Measurements from ENCODE around the gene POLE2.
A peak's percentile ranks its signal among the peaks of the same experiment; 100 is the strongest.
"Not testable (repeated sequence)": the region's sequence is repeated elsewhere in the genome, so short reads cannot be mapped to it uniquely, and the experiment has no call there.

Gene POLE2

DNA sequence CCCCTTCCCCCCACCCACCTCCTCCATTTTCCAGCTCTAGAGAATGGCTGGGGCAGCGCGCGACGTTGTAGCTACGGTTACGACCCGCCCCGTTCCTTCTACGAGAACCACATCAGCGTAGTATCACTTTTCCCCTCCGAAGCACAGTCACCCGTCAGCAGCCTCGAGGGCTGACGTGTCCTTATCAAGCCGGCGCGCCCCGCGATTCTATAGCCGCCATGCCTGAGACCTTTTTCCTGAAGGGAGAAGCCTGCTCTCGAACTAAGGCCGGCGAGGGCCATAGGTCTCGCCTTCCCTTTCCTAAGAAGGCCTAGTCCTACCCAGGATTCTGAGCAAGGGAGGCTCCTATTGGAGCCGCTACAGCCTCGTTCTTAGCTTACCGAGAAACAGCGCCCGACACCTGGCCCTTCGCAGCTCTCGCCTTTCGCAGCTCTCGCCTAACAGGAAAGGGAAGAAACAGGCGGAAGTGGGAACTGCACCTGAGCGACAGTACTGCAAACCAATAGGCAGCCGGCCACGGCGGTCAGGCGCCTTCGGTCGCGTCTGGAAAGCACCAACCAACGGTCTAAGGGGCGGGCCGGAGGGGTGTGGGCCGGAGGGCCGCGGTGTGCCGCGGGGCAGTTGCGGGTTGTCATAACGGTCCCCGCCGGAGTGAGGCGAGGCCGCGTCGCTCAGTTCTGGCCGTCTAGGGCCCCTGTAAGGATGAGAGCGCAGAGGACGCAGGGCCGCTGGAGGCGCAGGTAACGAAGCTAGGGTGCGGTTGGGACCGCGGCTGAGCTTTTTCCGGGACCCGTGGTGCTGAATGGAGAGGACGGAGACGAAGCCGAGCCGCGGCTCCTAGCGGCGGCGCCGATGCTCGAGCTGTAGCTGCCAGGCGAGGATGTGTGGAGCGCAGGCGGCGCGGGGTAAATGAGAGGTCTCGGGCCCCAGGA is 67.6 kb downstream of the POLE2 start, which contains the start of the genes MGAT2 and RPL36AL:
Gene MGAT2 (plus strand): TSS at position 618 of the 932 bp plus-strand sequence. CDS start 470 bp downstream, outside the sequence.
Gene RPL36AL (minus strand): TSS at position 445 of the 932 bp plus-strand sequence. CDS start 1,522 bp downstream, outside the sequence.
- WGBS (ENCODE audit: extremely low coverage, insufficient coverage, insufficient read length) = no CpG with 5 or more reads among the region's 85 CpGs
- Histone ChIP-seq H2BK5ac (ENCODE audit: low read depth, low read length, poor library complexity) (peak within 1 kb of the TSS; percentile 53), H3K79me2 (ENCODE audit: control insufficient read depth, insufficient read depth, low read length, poor library complexity) (peaks cover 20% of the 10 kb centered on the region)

DNA sequence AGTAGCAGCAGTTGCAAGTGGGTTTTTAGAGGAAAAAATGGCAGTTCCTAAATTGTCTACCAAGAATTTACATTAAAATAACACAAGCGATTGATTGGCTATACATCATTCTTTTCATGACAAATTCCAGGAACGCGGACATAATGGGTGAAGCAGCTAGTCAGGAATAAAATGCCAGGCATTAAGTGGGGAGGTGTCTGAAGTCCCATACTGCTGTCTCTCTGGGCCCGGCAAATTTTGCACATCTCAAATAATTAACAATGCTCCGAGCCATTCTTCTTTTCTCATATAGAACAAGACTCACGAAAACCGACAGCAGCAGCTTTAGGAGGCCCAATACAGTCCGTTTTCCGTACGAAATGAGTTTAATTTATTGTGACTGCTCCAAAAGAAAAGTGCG is 68.3 kb downstream of the POLE2 start:
- Histone ChIP-seq H2AFZ (ENCODE audit: insufficient read depth, low read length, poor library complexity) (no peak overlapping the region), H3K4me1 (ENCODE audit: control insufficient read depth in 1 of 2, insufficient read depth in 2 of 2, low read length in 2 of 2) (peaks cover 3 to 9% of the 10 kb centered on the region in 2 experiments), H3K79me2 (ENCODE audit: control insufficient read depth, insufficient read depth, low read length, poor library complexity) (peaks cover 20% of the 10 kb centered on the region), H3K9ac (ENCODE audit: low read length) (peak overlapping the region; percentile 87), H3K9me3 (ENCODE audit: insufficient read depth, low read depth, low read length) (no peaks in the 10 kb centered on the region), H2BK120ac (ENCODE audit: insufficient read depth, low read length, poor library complexity) (no peak overlapping the region), H2BK12ac (ENCODE audit: low read length) (no peak overlapping the region), H3K36me3 (ENCODE audit: control insufficient read depth in 1 of 2, insufficient read depth in 2 of 2, low read length in 2 of 2) (peaks cover 5 to 11% of the 10 kb centered on the region in 2 experiments), H4K91ac (ENCODE audit: low read depth, low read length) (no peak overlapping the region), H3K27me3 (ENCODE audit: insufficient read depth, low read length) (no peaks in the 10 kb centered on the region), H3K4me3 (ENCODE audit: low read depth, low read length) (peak overlapping the region; percentile 99), H2AK5ac (ENCODE audit: low read length) (no peak overlapping the region), H4K8ac (ENCODE audit: low read depth, low read length) (no peak overlapping the region), H4K12ac (ENCODE audit: low read depth, low read length) (no peak overlapping the region), H3K14ac (ENCODE audit: low read length) (no peak overlapping the region), H3K4me2 (ENCODE audit: low read length) (peak overlapping the region; percentile 96), H3K4ac (ENCODE audit: low read depth, low read length) (peak overlapping the region; percentile 17), H3K18ac (ENCODE audit: low read length) (no peak overlapping the region), H2BK5ac (ENCODE audit: low read depth, low read length, poor library complexity) (no peak overlapping the region), H3K27ac (ENCODE audit: low read depth, low read length) (peak overlapping the region; percentile 89), H3K79me1 (ENCODE audit: low read length) (peaks cover 13% of the 10 kb centered on the region), H3K23ac (ENCODE audit: low read length) (no peak overlapping the region)
- DNase-seq = peak in 1 of 2 donors; percentile 51
- no CpG with 5 or more reads among the region's 11 CpGs for WGBS (ENCODE audit: extremely low coverage, insufficient coverage, insufficient read length)

More for the DNA sequence above, 67.6 kb downstream of the POLE2 start, which contains the start of the genes MGAT2 and RPL36AL:
- Histone ChIP-seq H3K4ac (ENCODE audit: low read depth, low read length) (peak within 1 kb of the TSS; percentile 38), H4K8ac (ENCODE audit: low read depth, low read length) (peak within 1 kb of the TSS; percentile 78), H3K79me1 (ENCODE audit: low read length) (peaks cover 13% of the 10 kb centered on the region), H3K27ac (ENCODE audit: low read depth, low read length) (peak within 1 kb of the TSS; percentile 89), H2BK12ac (ENCODE audit: low read length) (peak within 1 kb of the TSS; percentile 23), H4K12ac (ENCODE audit: low read depth, low read length) (peak within 1 kb of the TSS; percentile 51), H3K4me2 (ENCODE audit: low read length) (peak within 1 kb of the TSS; percentile 96), H2AFZ (ENCODE audit: insufficient read depth, low read length, poor library complexity) (peak within 1 kb of the TSS; percentile 95), H3K14ac (ENCODE audit: low read length) (peak within 1 kb of the TSS; percentile 82), H3K36me3 (ENCODE audit: control insufficient read depth in 1 of 2, insufficient read depth in 2 of 2, low read length in 2 of 2) (peaks cover 3 to 11% of the 10 kb centered on the region in 2 experiments), H4K91ac (ENCODE audit: low read depth, low read length) (peak within 1 kb of the TSS; percentile 56), H2BK120ac (ENCODE audit: insufficient read depth, low read length, poor library complexity) (peak within 1 kb of the TSS; percentile 18), H3K9me3 (ENCODE audit: insufficient read depth, low read depth, low read length) (no peaks in the 10 kb centered on the region), H3K4me3 (ENCODE audit: low read depth, low read length) (peak within 1 kb of the TSS; percentile 99), H3K18ac (ENCODE audit: low read length) (peak within 1 kb of the TSS; percentile 85), H3K4me1 (ENCODE audit: control insufficient read depth in 1 of 2, insufficient read depth in 2 of 2, low read length in 2 of 2) (peaks cover 3 to 9% of the 10 kb centered on the region in 2 experiments), H3K23ac (ENCODE audit: low read length) (no peak within 1 kb of the TSS), H2AK5ac (ENCODE audit: low read length) (peak within 1 kb of the TSS; percentile 24), H3K9ac (ENCODE audit: low read length) (peak within 1 kb of the TSS; percentile 87), H3K27me3 (ENCODE audit: insufficient read depth, low read length) (no peaks in the 10 kb centered on the region)
- DNase-seq = peak; percentile 99

DNA sequence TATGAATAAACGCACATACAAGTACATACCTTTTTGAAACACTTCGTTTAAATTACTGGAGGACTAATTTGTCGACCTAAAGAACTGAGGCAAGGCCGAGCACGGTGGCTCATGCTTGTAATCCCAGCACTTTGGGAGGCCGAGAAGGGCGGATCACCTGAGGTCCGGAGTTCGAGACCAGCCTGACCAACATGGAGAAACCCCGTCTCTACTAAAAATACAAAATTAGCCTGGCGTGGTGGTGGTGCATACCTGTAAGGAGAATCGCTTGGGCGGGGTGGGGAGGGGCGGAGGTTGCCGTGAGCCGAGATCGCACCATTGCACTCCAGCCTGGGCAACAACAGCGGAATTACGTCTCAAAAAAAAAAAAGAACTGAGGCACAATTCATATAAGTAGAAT is 68.7 kb downstream of the POLE2 start:
- H3K4me1 ChIP-seq (ENCODE audit: control insufficient read depth in 1 of 2, insufficient read depth in 2 of 2, low read length in 2 of 2); H3K18ac ChIP-seq (ENCODE audit: low read length); H2BK120ac ChIP-seq (ENCODE audit: insufficient read depth, low read length, poor library complexity); H3K23ac ChIP-seq (ENCODE audit: low read length); H3K27ac ChIP-seq (ENCODE audit: low read depth, low read length); H3K9me3 ChIP-seq (ENCODE audit: insufficient read depth, low read depth, low read length); H2BK5ac ChIP-seq (ENCODE audit: low read depth, low read length, poor library complexity); H2AK5ac ChIP-seq (ENCODE audit: low read length); H4K91ac ChIP-seq (ENCODE audit: low read depth, low read length); H4K8ac ChIP-seq (ENCODE audit: low read depth, low read length); H3K27me3 ChIP-seq (ENCODE audit: insufficient read depth, low read length); H3K14ac ChIP-seq (ENCODE audit: low read length); DNase-seq; H4K12ac ChIP-seq (ENCODE audit: low read depth, low read length); H2BK12ac ChIP-seq (ENCODE audit: low read length); H2AFZ ChIP-seq (ENCODE audit: insufficient read depth, low read length, poor library complexity): not testable (repeated sequence)
- peak overlapping the region; percentile 50 for H3K4me3 ChIP-seq (ENCODE audit: low read depth, low read length)
- peak overlapping the region; percentile 96 for H3K4me2 ChIP-seq (ENCODE audit: low read length)
- peak overlapping the region; percentile 70 for H3K9ac ChIP-seq (ENCODE audit: low read length)
- peaks cover 5 to 11% of the 10 kb centered on the region in 2 experiments for H3K36me3 ChIP-seq (ENCODE audit: control insufficient read depth in 1 of 2, insufficient read depth in 2 of 2, low read length in 2 of 2)
- H3K79me1 ChIP-seq (ENCODE audit: low read length) = peaks cover 13% of the 10 kb centered on the region
- peak overlapping the region; percentile 17 for H3K4ac ChIP-seq (ENCODE audit: low read depth, low read length)
- H3K79me2 ChIP-seq (ENCODE audit: control insufficient read depth, insufficient read depth, low read length, poor library complexity) = peaks cover 20% of the 10 kb centered on the region
- WGBS (ENCODE audit: extremely low coverage, insufficient coverage, insufficient read length) = no CpG with 5 or more reads among the region's 19 CpGs

DNA sequence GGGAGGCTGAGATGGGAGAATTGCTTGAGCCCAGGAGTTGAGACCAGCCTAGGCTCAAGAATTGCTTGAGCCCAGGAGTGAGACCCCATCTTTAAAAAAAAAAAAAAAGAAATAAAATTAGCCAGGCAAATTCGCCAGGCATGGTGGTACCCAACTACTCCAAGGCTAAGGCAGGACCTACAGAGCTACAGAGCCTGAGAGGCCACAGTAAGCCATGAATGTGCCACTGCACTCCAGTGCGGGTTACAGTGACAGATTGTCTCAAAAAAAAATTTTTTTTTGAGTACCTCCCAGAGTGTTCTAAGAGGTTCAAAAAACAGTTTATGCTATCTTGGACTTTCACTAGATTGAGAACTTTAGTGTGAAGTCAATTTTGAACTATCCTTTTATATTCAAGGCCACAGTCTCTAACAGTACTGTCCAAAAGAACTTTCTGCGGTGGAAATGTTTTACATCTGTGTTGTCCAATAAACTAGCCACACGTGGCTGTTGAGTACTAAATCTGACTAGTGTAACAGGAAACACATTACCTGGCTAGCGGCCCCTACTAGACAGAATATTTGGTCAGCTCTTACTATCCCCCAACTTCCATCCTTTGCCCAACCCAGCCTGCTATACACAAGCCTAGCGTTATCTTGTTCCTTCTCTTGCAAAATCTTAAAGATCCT is 70.0 kb downstream of the POLE2 start:
- Histone ChIP-seq H3K4me3 (ENCODE audit: low read depth, low read length) (no peak overlapping the region), H3K9me3 (ENCODE audit: insufficient read depth, low read depth, low read length) (no peaks in the 10 kb centered on the region), H2BK12ac (ENCODE audit: low read length) (no peak overlapping the region), H3K14ac (ENCODE audit: low read length) (no peak overlapping the region), H2AK5ac (ENCODE audit: low read length) (no peak overlapping the region), H2AFZ (ENCODE audit: insufficient read depth, low read length, poor library complexity) (no peak overlapping the region), H3K4me1 (ENCODE audit: control insufficient read depth in 1 of 2, insufficient read depth in 2 of 2, low read length in 2 of 2) (peaks cover 3 to 9% of the 10 kb centered on the region in 2 experiments), H3K23ac (ENCODE audit: low read length) (no peak overlapping the region), H3K36me3 (ENCODE audit: control insufficient read depth in 1 of 2, insufficient read depth in 2 of 2, low read length in 2 of 2) (peaks cover 5 to 11% of the 10 kb centered on the region in 2 experiments), H4K91ac (ENCODE audit: low read depth, low read length) (no peak overlapping the region), H3K4ac (ENCODE audit: low read depth, low read length) (no peak overlapping the region), H3K27ac (ENCODE audit: low read depth, low read length) (no peak overlapping the region), H3K27me3 (ENCODE audit: insufficient read depth, low read length) (no peaks in the 10 kb centered on the region), H3K4me2 (ENCODE audit: low read length) (no peak overlapping the region), H3K18ac (ENCODE audit: low read length) (no peak overlapping the region), H4K12ac (ENCODE audit: low read depth, low read length) (no peak overlapping the region), H4K8ac (ENCODE audit: low read depth, low read length) (no peak overlapping the region), H2BK120ac (ENCODE audit: insufficient read depth, low read length, poor library complexity) (no peak overlapping the region), H2BK5ac (ENCODE audit: low read depth, low read length, poor library complexity) (no peak overlapping the region), H3K9ac (ENCODE audit: low read length) (no peak overlapping the region), H3K79me1 (ENCODE audit: low read length) (peaks cover 13% of the 10 kb centered on the region), H3K79me2 (ENCODE audit: control insufficient read depth, insufficient read depth, low read length, poor library complexity) (peaks cover 20% of the 10 kb centered on the region)
- no peak for DNase-seq
- WGBS (ENCODE audit: extremely low coverage, insufficient coverage, insufficient read length) = no CpG with 5 or more reads among the region's 6 CpGs
